Activated T-cell treated with anti-CD3 and anti-CD28 coated beads, Interleukin-2, amount 50 U/mL, for 72 hours (primary cell): ENCODE data around the gene COL26A1. TPM values are rescaled to one million over a fixed set of nuclear protein-coding genes. Genes with fewer than 3 reads are reported as not detected.
"Not testable (repeated sequence)": the region's sequence is repeated elsewhere in the genome, so short reads cannot be mapped to it uniquely, and the experiment has no call there.

Experiments used
- ATAC-seq, 2 donors: fragments of 150-1000 bp; cut with Tn5 transposase; replicated peaks in 1 of 2; 2 replicates each; pipeline ENCODE4 v1.10.0; 2021; ENCODE audit warnings: moderate library complexity in 2 of 2, mild to moderate bottlenecking in 1 of 2
- DNase-seq, 2 donors: peaks; one replicate each; pipeline ENCODE4 v3.0.0; 2021 to 2022; ENCODE audit warnings: mixed read lengths in 1 of 2
- H3K27ac Mint-ChIP-seq: one replicate; pipeline ENCODE4 v1.8.0; 2022; ENCODE audit warnings: mild to moderate bottlenecking, moderate library complexity, mixed read lengths
- H3K27me3 Mint-ChIP-seq: one replicate; pipeline ENCODE4 v1.8.0; 2022; ENCODE audit warnings: low read depth, mixed read lengths
- H3K36me3 Mint-ChIP-seq, 2 donors: one replicate each; pipeline ENCODE4 v1.8.0; 2022; ENCODE audit warnings: mixed read lengths in 2 of 2, mild to moderate bottlenecking in 1 of 2; ENCODE audit not compliant: insufficient read depth in 2 of 2
- H3K4me1 Mint-ChIP-seq: one replicate; pipeline ENCODE4 v1.8.0; 2022; ENCODE audit warnings: low read depth, mixed read lengths
- H3K4me3 Mint-ChIP-seq, 2 donors: one replicate each; pipeline ENCODE4 v1.8.0; 2022; ENCODE audit warnings: mild to moderate bottlenecking in 2 of 2, mixed read lengths in 2 of 2, moderate library complexity in 2 of 2
- H3K9me3 Mint-ChIP-seq, 2 donors: one replicate each; pipeline ENCODE4 v1.8.0; 2022; ENCODE audit warnings: mixed read lengths in 2 of 2
- total RNA-seq, 2 donors: library from RNA; stranded (reverse); gene quantifications; one replicate each; pipeline ENCODE4 v1.2.3, GENCODE V29; 2022

The COL26A1 gene
- total RNA-seq, 2 donors from 2014 or later, result 0.22 TPM; not detected in 1

- no peaks in the 10 kb centered on the region for H3K4me1 Mint-ChIP-seq
- no peak for DNase-seq
- H3K4me3 Mint-ChIP-seq, result no peak overlapping the region
- no peaks in the 10 kb centered on the region for H3K36me3 Mint-ChIP-seq
- H3K27me3 Mint-ChIP-seq, result no peaks in the 10 kb centered on the region
- no peak overlapping the region for H3K27ac Mint-ChIP-seq
- ATAC-seq, result no peak
- H3K9me3 Mint-ChIP-seq, result no peaks in the 10 kb centered on the region
These were observed 236.5 kb downstream of the COL26A1 start for GRCh38 chr7:101598986-101599771.

GRCh38 chr7:101599787-101600186 is 237.1 kb downstream of the COL26A1 start:
- no peak overlapping the region for H3K27ac Mint-ChIP-seq
- no peak for DNase-seq
- H3K27me3 Mint-ChIP-seq, result no peaks in the 10 kb centered on the region
- H3K36me3 Mint-ChIP-seq, result no peaks in the 10 kb centered on the region
- no peaks in the 10 kb centered on the region for H3K9me3 Mint-ChIP-seq
- H3K4me1 Mint-ChIP-seq, result no peaks in the 10 kb centered on the region
- no peak overlapping the region for H3K4me3 Mint-ChIP-seq
- ATAC-seq, result no peak

- Mint-ChIP-seq H3K27me3 (no peaks in the 10 kb centered on the region), H3K9me3 (no peaks in the 10 kb centered on the region), H3K4me3 (no peak overlapping the region), H3K36me3 (no peaks in the 10 kb centered on the region), H3K27ac (no peak overlapping the region), H3K4me1 (no peaks in the 10 kb centered on the region)
- no peak for DNase-seq
- ATAC-seq, result peak; percentile 12 to 26
These were observed 239.4 kb downstream of the COL26A1 start for GRCh38 chr7:101602082-101602481.

GRCh38 chr7:101602484-101603241 is 240.0 kb downstream of the COL26A1 start:
- no peaks in the 10 kb centered on the region for H3K9me3 Mint-ChIP-seq
- H3K36me3 Mint-ChIP-seq, result no peaks in the 10 kb centered on the region
- H3K4me1 Mint-ChIP-seq, result no peaks in the 10 kb centered on the region
- no peak overlapping the region for H3K27ac Mint-ChIP-seq
- ATAC-seq (peak; percentile 89 to 91), DNase-seq (peak; percentile 77)
- no peaks in the 10 kb centered on the region for H3K27me3 Mint-ChIP-seq
- no peak overlapping the region for H3K4me3 Mint-ChIP-seq

- H3K4me1 Mint-ChIP-seq, result no peaks in the 10 kb centered on the region
These were observed 241.8 kb downstream of the COL26A1 start for GRCh38 chr7:101604331-101604933.

GRCh38 chr7:101604934-101605332 is 242.3 kb downstream of the COL26A1 start:
- ATAC-seq, H3K4me1 Mint-ChIP-seq, DNase-seq, H3K36me3 Mint-ChIP-seq, H3K9me3 Mint-ChIP-seq, H3K4me3 Mint-ChIP-seq, H3K27me3 Mint-ChIP-seq, H3K27ac Mint-ChIP-seq: not testable (repeated sequence)

More at GRCh38 chr7:101604331-101604933, 241.8 kb downstream of the COL26A1 start:
- ATAC-seq (no peak), DNase-seq (no peak)
- Mint-ChIP-seq H3K27me3 (no peaks in the 10 kb centered on the region), H3K36me3 (no peaks in the 10 kb centered on the region), H3K9me3 (no peaks in the 10 kb centered on the region), H3K4me3 (no peak overlapping the region), H3K27ac (no peak overlapping the region)

GRCh38 chr7:101605611-101606497 is 243.2 kb downstream of the COL26A1 start:
- DNase-seq (no peak), ATAC-seq (no peak)
- Mint-ChIP-seq H3K27me3 (no peaks in the 10 kb centered on the region), H3K4me1 (no peaks in the 10 kb centered on the region), H3K4me3 (no peak overlapping the region), H3K36me3 (no peaks in the 10 kb centered on the region), H3K9me3 (no peaks in the 10 kb centered on the region), H3K27ac (no peak overlapping the region)

GRCh38 chr7:101606498-101606923 is 243.8 kb downstream of the COL26A1 start:
- H3K9me3 Mint-ChIP-seq, result no peaks in the 10 kb centered on the region
- no peaks in the 10 kb centered on the region for H3K36me3 Mint-ChIP-seq
- H3K27ac Mint-ChIP-seq, result no peak overlapping the region
- no peak overlapping the region for H3K4me3 Mint-ChIP-seq
- no peak for DNase-seq
- ATAC-seq, result no peak
- H3K4me1 Mint-ChIP-seq, result no peaks in the 10 kb centered on the region
- H3K27me3 Mint-ChIP-seq, result no peaks in the 10 kb centered on the region

Other genes starting within 250 kb of the COL26A1 start
- under 1 TPM in 1 of 2 donors, not detected in 1; 0.14 TPM for gene SERPINE1, start 235.8 kb upstream of the COL26A1 start, total RNA-seq
- 10 to 100 TPM; 23.4 to 28.4 TPM for gene AP1S1, start 208.4 kb upstream of the COL26A1 start, total RNA-seq
- gene VGF, start 197.3 kb upstream of the COL26A1 start, total RNA-seq, result under 1 TPM in 1 of 2 donors, not detected in 1; 0.19 TPM
- not detected for gene NAT16, start 182.6 kb upstream of the COL26A1 start, total RNA-seq
- gene MOGAT3, start 161.8 kb upstream of the COL26A1 start, total RNA-seq, result not detected
- gene PLOD3, start 145.3 kb upstream of the COL26A1 start, total RNA-seq, result 10 to 100 TPM; 28.8 to 34.4 TPM
- 10 to 100 TPM; 36.6 to 38.9 TPM for gene ZNHIT1, start 144.7 kb upstream of the COL26A1 start, total RNA-seq
- 10 to 100 TPM; 27.8 to 28.7 TPM for gene CLDN15, start 125.1 kb upstream of the COL26A1 start, total RNA-seq
- gene FIS1, start 117.8 kb upstream of the COL26A1 start, total RNA-seq, result 10 to 100 TPM; 78.4 to 87.2 TPM
- gene IFT22, start 41.1 kb upstream of the COL26A1 start, total RNA-seq, result 1 to 10 TPM; 4.7 to 5.1 TPM